Liver (tissue), 3 donors: ENCODE results near the gene HBP1.

Source experiments
- CTCF ChIP-seq: fragments of 150-350 bp; IDR thresholded peaks from 2 replicates; pipeline ENCODE4 v1.5.1; 2017; ENCODE audit warnings: improper control_type of control experiment, low read depth, low read length; ENCODE audit not compliant: missing input control
- JUND ChIP-seq, 2 donors: IDR thresholded peaks; 2 replicates each; pipeline ENCODE4 v1.6.1; 2016; ENCODE audit warnings: antibody characterized with exemption in 2 of 2
- MAX ChIP-seq: IDR thresholded peaks from 2 replicates; pipeline ENCODE4 v1.6.1; 2016; ENCODE audit warnings: antibody characterized with exemption
- SP1 ChIP-seq: IDR thresholded peaks from 2 replicates; pipeline ENCODE4 v1.6.1; 2018; ENCODE audit warnings: antibody characterized with exemption, mild to moderate bottlenecking
- TAF1 ChIP-seq: conservative IDR thresholded peaks from 2 replicates; pipeline ENCODE4 v1.6.1; 2016; ENCODE audit warnings: antibody characterized with exemption, mild to moderate bottlenecking
- ZBTB33 ChIP-seq: IDR thresholded peaks from 2 replicates; pipeline ENCODE4 v1.6.1; 2016; ENCODE audit warnings: antibody characterized with exemption
- donor health status: healthy.
- donor health status: healthy.

- TF ChIP-seq TAF1: no peak
- no peak for TF ChIP-seq CTCF
- no peak for TF ChIP-seq JUND (IDR thresholded peaks at IDR 0.05)
- TF ChIP-seq ZBTB33: no peak
- TF ChIP-seq MAX: no peak
- TF ChIP-seq SP1: no peak
Observed at GRCh38 chr7:107173191-107173590, 4.4 kb downstream of the HBP1 start.
